D721Med (cell line): ENCODE measurements around the gene GPALPP1.
"Not testable (repeated sequence)": the region's sequence is repeated elsewhere in the genome, so short reads cannot be mapped to it uniquely, and the experiment has no call there.

Experiments used
- DNase-seq: peaks from one replicate; pipeline ENCODE4 v3.0.0; 2011; ENCODE audit warnings: low spot score; ENCODE audit not compliant: insufficient read length
- FAIRE-seq: peaks from 2 replicates; lab custom pipeline; 2011; peaks lifted over from hg19 to GRCh38; lab: Jason Lieb, UNC
- CTCF ChIP-seq: IDR thresholded peaks from 2 replicates; pipeline ENCODE4 v1.5.1; 2012; ENCODE audit warnings: mild to moderate bottlenecking, control low read depth; ENCODE audit not compliant: insufficient read depth; ENCODE audit errors: missing control alignments

Gene GPALPP1

GRCh38 chr13:45049478-45049877 is 60.1 kb downstream of the GPALPP1 start:
- TF ChIP-seq CTCF = no peak
- DNase-seq (no peak), FAIRE-seq (no peak)

GRCh38 chr13:45051315-45051714 is 62.0 kb downstream of the GPALPP1 start:
- no peak for FAIRE-seq
- no peak for TF ChIP-seq CTCF
- DNase-seq = no peak

GRCh38 chr13:45055198-45055901 is 66.0 kb downstream of the GPALPP1 start:
- FAIRE-seq (no peak), DNase-seq (no peak)
- no peak for TF ChIP-seq CTCF

GRCh38 chr13:45055902-45056648 is 66.7 kb downstream of the GPALPP1 start:
- DNase-seq (no peak), FAIRE-seq (no peak)
- TF ChIP-seq CTCF = no peak

GRCh38 chr13:45060062-45060461 is 70.7 kb downstream of the GPALPP1 start:
- no peak for TF ChIP-seq CTCF
- no peak for FAIRE-seq
- DNase-seq = no peak

- no peak for DNase-seq
These were observed 74.0 kb downstream of the GPALPP1 start for GRCh38 chr13:45063261-45063860.

GRCh38 chr13:45063889-45064288 is 74.6 kb downstream of the GPALPP1 start:
- not testable (repeated sequence) for FAIRE-seq

More at GRCh38 chr13:45063261-45063860, 74.0 kb downstream of the GPALPP1 start:
- FAIRE-seq = no peak
- TF ChIP-seq CTCF = no peak

More at GRCh38 chr13:45063889-45064288, 74.6 kb downstream of the GPALPP1 start:
- not testable (repeated sequence) for DNase-seq
